Measurements from ENCODE around the gene CCL22.

GRCh38 chr16:57335366-57335765, 23.2 kb upstream of the CCL22 start:
- no peak for TF ChIP-seq EZH2 (IDR thresholded peaks at IDR 0.05; ENCODE audit: borderline replicate concordance)
- no peak for TF ChIP-seq CTCF (IDR thresholded peaks at IDR 0.05; ENCODE audit: poor library complexity)
